ENCODE results near the gene SLC16A3. TPM values are rescaled to one million over a fixed set of nuclear protein-coding genes. Genes with fewer than 3 reads are reported as not detected.
A peak's percentile ranks its signal among the peaks of the same experiment; 100 is the strongest.

Gene SLC16A3
- polyA plus RNA-seq, 1 experiment: 338 TPM

- ChIA-PET CTCF (interaction anchor here (0.6 kb wide), 1 partner anchor 197 kb away, joined by 3 read pairs; no protein-coding TSS in a partner anchor), POLR2A (no interaction called here)
- no peak for DNase-seq (ENCODE audit: low read depth)
- Histone ChIP-seq H3K36me3 (ENCODE audit: control insufficient read depth, insufficient read depth, low read length) (peaks cover 2% of the 10 kb centered on the region; the same call in 1 of the 2 replicates), H3K4me3 (ENCODE audit: low read depth, low read length) (no peak overlapping the region), H3K27me3 (ENCODE audit: control insufficient read depth, insufficient read depth, low read length) (no peaks in the 10 kb centered on the region)
- no peak for TF ChIP-seq CTCF (IDR thresholded peaks at IDR 0.05; ENCODE audit: insufficient read depth, low read depth, low read length)
These were observed 1.8 kb upstream of the SLC16A3 start for GRCh38 chr17:82226809-82227628.

GRCh38 chr17:82227629-82228277, 1.1 kb upstream of the SLC16A3 start:
- no peak for DNase-seq (ENCODE audit: low read depth)
- Histone ChIP-seq H3K27me3 (ENCODE audit: control insufficient read depth, insufficient read depth, low read length) (no peaks in the 10 kb centered on the region), H3K4me3 (ENCODE audit: low read depth, low read length) (peak overlapping the region; percentile 98), H3K36me3 (ENCODE audit: control insufficient read depth, insufficient read depth, low read length) (peaks cover 3% of the 10 kb centered on the region; the same call in 1 of the 2 replicates)
- POLR2A ChIA-PET: no interaction called here
- CTCF ChIA-PET: no interaction called here
- TF ChIP-seq CTCF (IDR thresholded peaks at IDR 0.05; ENCODE audit: insufficient read depth, low read depth, low read length): no peak

- ChIA-PET CTCF (interaction anchor here (2.4 kb wide), 1 partner anchor 23 kb away, joined by 13 read pairs; no protein-coding TSS in a partner anchor), POLR2A (interaction anchor here (0.6 to 1.6 kb wide), 3 partner anchors 23 to 230 kb away, joined by 3 to 4 read pairs (median 4); no protein-coding TSS in a partner anchor)
- H3K4me3 ChIP-seq (ENCODE audit: low read depth, low read length): peak overlapping the region; percentile 98
- peaks cover 8% of the 10 kb centered on the region for H3K36me3 ChIP-seq (ENCODE audit: control insufficient read depth, insufficient read depth, low read length)
- DNase-seq (ENCODE audit: low read depth): no peak
- no peaks in the 10 kb centered on the region for H3K27me3 ChIP-seq (ENCODE audit: control insufficient read depth, insufficient read depth, low read length)
- no peak for TF ChIP-seq CTCF (IDR thresholded peaks at IDR 0.05; ENCODE audit: insufficient read depth, low read depth, low read length)
These were observed 482 bp upstream of the SLC16A3 start for GRCh38 chr17:82228278-82228841.

GRCh38 chr17:82229698-82230608, 1.1 kb downstream of the SLC16A3 start:
- Histone ChIP-seq H3K4me3 (ENCODE audit: low read depth, low read length) (peak overlapping the region; percentile 98), H3K36me3 (ENCODE audit: control insufficient read depth, insufficient read depth, low read length) (peaks cover 17% of the 10 kb centered on the region), H3K27me3 (ENCODE audit: control insufficient read depth, insufficient read depth, low read length) (no peaks in the 10 kb centered on the region)
- CTCF ChIA-PET: interaction anchor here (0.7 to 2.4 kb wide), 6 partner anchors 11 to 108 kb away, joined by 3 to 13 read pairs (median 4); no protein-coding TSS in a partner anchor
- no peak for DNase-seq (ENCODE audit: low read depth)
- 0 out of 2 replicates have a peak, but pooled peaks have one; percentile 4 for TF ChIP-seq CTCF (IDR thresholded peaks at IDR 0.05; ENCODE audit: insufficient read depth, low read depth, low read length)
- POLR2A ChIA-PET: interaction anchor here (1.6 kb wide), 1 partner anchor 200 kb away, joined by 4 read pairs; no protein-coding TSS in a partner anchor
